ENCODE results near the gene KIF26B. TPM values are rescaled to one million over a fixed set of nuclear protein-coding genes. Genes with fewer than 3 reads are reported as not detected.

KIF26B gene
- total and polyA plus RNA-seq, 2 of the 4 experiments (the other 2 are of a cell fraction): 0.53 to 0.54 TPM

GRCh38 chr1:245158913-245159312, 4.1 kb downstream of the KIF26B start:
- Histone ChIP-seq H2AK5ac (ENCODE audit: low read depth, low read length) (no peak overlapping the region), H3K79me1 (ENCODE audit: low read depth in 1 of 2, low read length in 2 of 2) (no peaks in the 10 kb centered on the region; a peak in 1 of 4 replicates), H2AFZ (replicated peaks; ENCODE audit: low read length, poor library complexity) (no peak overlapping the region), H2BK15ac (ENCODE audit: low read depth, low read length) (no peak overlapping the region), H3K4me3 (ENCODE audit: insufficient read depth, low read depth, low read length) (no peak overlapping the region), H4K8ac (ENCODE audit: low read depth in 2 of 2, low read length in 2 of 2) (no peak overlapping the region), H3K23ac (ENCODE audit: low read depth, low read length) (no peak overlapping the region), H3K27me3 (ENCODE audit: control insufficient read depth, insufficient read depth, low read length) (no peaks in the 10 kb centered on the region), H3K56ac (ENCODE audit: extremely low read depth, insufficient read depth, low read length) (no peak overlapping the region), H3K4me2 (ENCODE audit: low read depth, low read length) (no peak overlapping the region), H3K9me3 (ENCODE audit: control insufficient read depth, insufficient read depth, low read length) (no peaks in the 10 kb centered on the region), H2AK9ac (replicated peaks; ENCODE audit: low read depth, low read length, poor library complexity) (no peak overlapping the region), H3K9ac (ENCODE audit: low read depth, low read length) (no peak overlapping the region), H2BK120ac (ENCODE audit: low read depth, low read length) (no peak overlapping the region), H3K9me1 (ENCODE audit: insufficient read depth, low read length) (no peaks in the 10 kb centered on the region), H3K14ac (replicated peaks; ENCODE audit: low read depth, low read length) (no peak overlapping the region), H3K18ac (ENCODE audit: low read depth, low read length) (no peak overlapping the region), H3K36me3 (ENCODE audit: control insufficient read depth, insufficient read depth, low read length) (peaks cover 3% of the 10 kb centered on the region), H4K20me1 (ENCODE audit: insufficient read depth, low read length) (no peaks in the 10 kb centered on the region), H4K91ac (ENCODE audit: insufficient read depth, low read depth, low read length) (no peak overlapping the region), H3K4ac (ENCODE audit: low read depth, low read length) (no peak overlapping the region), H3K27ac (ENCODE audit: insufficient read depth, low read length) (no peak overlapping the region), H2BK20ac (ENCODE audit: low read depth, low read length) (no peak overlapping the region), H3K4me1 (ENCODE audit: control insufficient read depth, insufficient read depth, low read length) (no peaks in the 10 kb centered on the region), H4K5ac (ENCODE audit: low read depth, low read length) (no peak overlapping the region), H2BK5ac (ENCODE audit: low read depth, low read length, poor library complexity, severe bottlenecking) (no peak overlapping the region)
- CTCF ChIA-PET: no interaction called here
- WGBS, 2 experiments (ENCODE audit: extremely low coverage in 2 of 2, insufficient read length in 1 of 2): 93% methylated on average over 2 of the region's 3 CpGs; no CpG with 5 or more reads in 1 of the 2 experiments
- TF ChIP-seq ELK1 (IDR thresholded peaks at IDR 0.05; ENCODE audit: borderline replicate concordance, low read depth, low read length) (no peak), FOS (IDR thresholded peaks at IDR 0.05; ENCODE audit: low read depth, low read length) (no peak), USF2 (IDR thresholded peaks at IDR 0.05; ENCODE audit: low read depth, low read length) (no peak), POLR2A (IDR thresholded peaks at IDR 0.05; ENCODE audit: low read depth, low read length) (no peak)
- DNase-seq: no peak
- BruUV-seq (replicated peaks): no TSS peak
- intact Hi-C loops (cut with micrococcal nuclease) (loop anchor here (5.0 to 10.0 kb wide), 2 partner anchors 646 to 718 kb away; no protein-coding TSS in a partner anchor), dilution Hi-C loops (cut with HindIII; ENCODE audit: low sequenced_read_pairs, unreplicated experiment) (no loop called here), in situ Hi-C loops (cut with MboI; ENCODE audit: low sequenced_read_pairs) (loop anchor here (5.0 to 25.0 kb wide), 5 partner anchors 843 to 1528 kb away; no protein-coding TSS in a partner anchor)
- POLR2A ChIA-PET (ENCODE audit: unreplicated experiment): no interaction called here
- no peak for ATAC-seq (ENCODE audit: low read depth)

Data from IMR-90 (cell line).